ENCODE results near the gene OR2B6. TPM values are rescaled to one million over a fixed set of nuclear protein-coding genes. Genes with fewer than 3 reads are reported as not detected.

OR2B6 gene
- total and polyA plus RNA-seq, 2 of the 8 experiments (the other 6 are each of a cell fraction or from before 2014, with no cell fraction given), result 0.26 TPM; not detected in 1

GRCh38 chr6:27922949-27923348, 34.1 kb upstream of the OR2B6 start:
- Histone ChIP-seq H3K9ac (replicated peaks in 1 of 4; ENCODE audit: extremely low read depth in 1 of 4, low read depth in 3 of 4, low read length in 3 of 4) (no peak overlapping the region), H3K27ac (ENCODE audit: low read depth, low read length) (no peak overlapping the region), H3K56ac (replicated peaks; ENCODE audit: insufficient read length, low read depth, low read length) (no peak overlapping the region), H3K9me3 (ENCODE audit: insufficient read depth in 2 of 2, low read depth in 1 of 2, low read length in 1 of 2) (no peaks in the 10 kb centered on the region), H3K23me2 (ENCODE audit: low read depth, low read length) (no peaks in the 10 kb centered on the region; the same call in 1 of the 2 replicates), H3K4me3 (ENCODE audit: extremely low read depth in 1 of 4, insufficient read depth in 2 of 4, low read depth in 3 of 4, low read length in 4 of 4) (no peak overlapping the region), H4K8ac (ENCODE audit: extremely low read depth, insufficient read depth, low read length) (no peak overlapping the region), H2BK12ac (ENCODE audit: low read depth, low read length) (no peak overlapping the region), H2BK20ac (ENCODE audit: low read length) (no peak overlapping the region), H3K23ac (ENCODE audit: insufficient read length) (no peak overlapping the region), H2BK15ac (ENCODE audit: low read length) (no peak overlapping the region), H3K36me3 (ENCODE audit: control insufficient read depth in 2 of 4, insufficient read depth in 4 of 4, low read length in 3 of 4) (no peaks in the 10 kb centered on the region), H3K4ac (replicated peaks; ENCODE audit: insufficient read length, low read depth, low read length) (no peak overlapping the region), H3K79me2 (ENCODE audit: control insufficient read depth in 1 of 2, insufficient read depth in 2 of 2, low read length in 2 of 2) (no peaks in the 10 kb centered on the region), H3K27me3 (replicated peaks in 1 of 4; ENCODE audit: control insufficient read depth in 3 of 4, extremely low read depth in 1 of 4, insufficient read depth in 3 of 4, low read length in 3 of 4) (no peaks in the 10 kb centered on the region), H4K20me1 (replicated peaks in 1 of 2; ENCODE audit: control insufficient read depth in 1 of 2, insufficient read depth in 2 of 2, low read length in 2 of 2) (no peaks in the 10 kb centered on the region), H2BK5ac (ENCODE audit: low read depth, low read length) (no peak overlapping the region), H2AFZ (ENCODE audit: low read length) (no peak overlapping the region), H4K5ac (ENCODE audit: insufficient read length, low read depth, low read length) (no peak overlapping the region), H2BK120ac (replicated peaks; ENCODE audit: low read depth, low read length) (no peak overlapping the region), H3K4me2 (ENCODE audit: insufficient read depth in 1 of 2, low read depth in 2 of 2, low read length in 2 of 2) (no peak overlapping the region), H3K14ac (ENCODE audit: insufficient read length) (no peak overlapping the region), H2AK5ac (ENCODE audit: low read depth, low read length) (no peak overlapping the region), H3K18ac (ENCODE audit: extremely low read depth, low read length) (no peak overlapping the region), H4K91ac (replicated peaks; ENCODE audit: insufficient read length, low read length) (no peak overlapping the region), H3K79me1 (ENCODE audit: low read depth, low read length) (no peaks in the 10 kb centered on the region), H3K4me1 (replicated peaks in 1 of 4; ENCODE audit: control insufficient read depth in 3 of 4, insufficient read depth in 4 of 4, low read length in 3 of 4) (no peaks in the 10 kb centered on the region)
- DNase-seq (ENCODE audit: low read depth in 1 of 2, low spot score in 2 of 2) (no peak), FAIRE-seq (no peak)
- TF ChIP-seq SIN3A (conservative IDR thresholded peaks at IDR 0.05 in 1 of 2, IDR thresholded peaks at IDR 0.05 in 1 of 2; ENCODE audit: low read depth in 1 of 2, low read length in 2 of 2) (no peak), GTF2F1 (IDR thresholded peaks at IDR 0.05; ENCODE audit: borderline replicate concordance, low read depth, low read length) (no peak), CREB1 (IDR thresholded peaks at IDR 0.05) (no peak), SRF (IDR thresholded peaks at IDR 0.05; ENCODE audit: low read depth, low read length) (no peak), ATF2 (IDR thresholded peaks at IDR 0.05; ENCODE audit: low read length) (no peak), ZNF274 (IDR thresholded peaks at IDR 0.05; ENCODE audit: borderline replicate concordance, extremely low read depth, low read length) (no peak), CBX5 (IDR thresholded peaks at IDR 0.05; ENCODE audit: low read depth, low read length) (no peak), POLR2AphosphoS5 (IDR thresholded peaks at IDR 0.05; ENCODE audit: low read depth, low read length) (no peak), SP2 (IDR thresholded peaks at IDR 0.05; ENCODE audit: low read length) (no peak), EGR1 (IDR thresholded peaks at IDR 0.05; ENCODE audit: borderline replicate concordance, low read depth, low read length) (no peak)
- CTCF ChIA-PET (ENCODE audit: partially characterized antibody), result no interaction called here
- POLR2A ChIA-PET (ENCODE audit: partially characterized antibody), result interaction anchor here (1.0 kb wide), 1 partner anchor 12 kb away, joined by 3 read pairs; no protein-coding TSS in a partner anchor
